RWPE1 (cell line): ENCODE data around the gene TUSC2.
A peak's percentile ranks its signal among the peaks of the same experiment; 100 is the strongest.
"Not testable (repeated sequence)": the region's sequence is repeated elsewhere in the genome, so short reads cannot be mapped to it uniquely, and the experiment has no call there.

Experiments used
- CTCF ChIA-PET: fragments of 350-600 bp; sonication (Branson Sonifier 250); formaldehyde crosslinking; extraction: SDS; loops from one replicate; lab custom pipeline; 2021; lab: Yijun Ruan, JAX
- POLR2A ChIA-PET: fragments of 400-600 bp; formaldehyde crosslinking; extraction: SDS; loops from one replicate; lab custom pipeline; 2020; ENCODE audit warnings: antibody characterized with exemption; ENCODE audit not compliant: low non-redundant PET; lab: Yijun Ruan, JAX
- DNase-seq: peaks from one replicate; pipeline ENCODE4 v3.0.0; 2012; ENCODE audit warnings: low spot score
- H3K27ac ChIP-seq: fragments of 450-650 bp; 2 replicates; pipeline ENCODE4 v1.5.1; 2017
- CTCF ChIP-seq: fragments of 450-650 bp; conservative IDR thresholded peaks from 2 replicates; pipeline ENCODE4 v1.5.1; 2017; ENCODE audit warnings: low read depth, mild to moderate bottlenecking

Gene TUSC2

GRCh38 chr3:50317300-50317699 is 10.7 kb downstream of the TUSC2 start:
- H3K27ac ChIP-seq, result peak overlapping the region; percentile 97
- no peak for TF ChIP-seq CTCF
- no peak for DNase-seq
- CTCF ChIA-PET, result no interaction called here
- POLR2A ChIA-PET, result interaction anchor here (1.0 kb wide), 1 partner anchor 18 kb away, joined by 5 read pairs; the partner anchor contains the start of genes HYAL3 and NAA80

- CTCF ChIA-PET, result no interaction called here
- DNase-seq, result peak; percentile 87
- H3K27ac ChIP-seq, result peak overlapping the region; percentile 97
- TF ChIP-seq CTCF, result no peak
- POLR2A ChIA-PET, result interaction anchor here (1.0 kb wide), 1 partner anchor 17 kb away, joined by 5 read pairs; the partner anchor contains the start of genes HYAL3 and NAA80
Measured at GRCh38 chr3:50316657-50317242, 11.3 kb downstream of the TUSC2 start.

- ChIA-PET CTCF (no interaction called here), POLR2A (interaction anchor here (0.6 kb wide), 1 partner anchor 15 kb away, joined by 3 read pairs; no protein-coding TSS in a partner anchor)
- peak overlapping the region; percentile 97 for H3K27ac ChIP-seq
- DNase-seq, result no peak
- TF ChIP-seq CTCF, result no peak
Measured at GRCh38 chr3:50314816-50315215, 13.2 kb downstream of the TUSC2 start.

- CTCF ChIA-PET, result no interaction called here
- H3K27ac ChIP-seq, result peak overlapping the region; percentile 97
- POLR2A ChIA-PET, result no interaction called here
- TF ChIP-seq CTCF, result no peak
- no peak for DNase-seq
Measured at GRCh38 chr3:50314342-50314741, 13.7 kb downstream of the TUSC2 start.

GRCh38 chr3:50312041-50312440 is 16.0 kb downstream of the TUSC2 start:
- DNase-seq, CTCF ChIA-PET, POLR2A ChIA-PET, H3K27ac ChIP-seq: not testable (repeated sequence)

- ChIA-PET POLR2A (no interaction called here), CTCF (interaction anchor here (0.6 kb wide), 1 partner anchor 19 kb away, joined by 5 read pairs; no protein-coding TSS in a partner anchor)
- no peak overlapping the region for H3K27ac ChIP-seq
- no peak for DNase-seq
- no peak for TF ChIP-seq CTCF
Measured at GRCh38 chr3:50304601-50305000, 23.4 kb downstream of the TUSC2 start.

- no peak; the same call in 1 of the 2 replicates for TF ChIP-seq CTCF
- DNase-seq, result no peak
- H3K27ac ChIP-seq, result peak within 1 kb of the TSS; percentile 93
- POLR2A ChIA-PET, result no interaction called here
- CTCF ChIA-PET, result interaction anchor here (0.6 kb wide), 1 partner anchor 784 kb away, joined by 3 read pairs; no protein-coding TSS in a partner anchor
Measured at GRCh38 chr3:50303013-50303815, 24.8 kb downstream of the TUSC2 start, which contains the start of gene HYAL1. Gene HYAL1 (minus strand): TSS chr3:50303574. CDS start chr3:50302956, 618 bp downstream.
